NCI-H2081 (cell line): ENCODE data around the gene RPS2.
"Not testable (repeated sequence)": the region's sequence is repeated elsewhere in the genome, so short reads cannot be mapped to it uniquely, and the experiment has no call there.

Source experiments
- DNase-seq, 2 experiments: peaks; one replicate each; lab custom pipeline; 2025; lab: John Stamatoyannopoulos, UW

The RPS2 gene

DNA sequence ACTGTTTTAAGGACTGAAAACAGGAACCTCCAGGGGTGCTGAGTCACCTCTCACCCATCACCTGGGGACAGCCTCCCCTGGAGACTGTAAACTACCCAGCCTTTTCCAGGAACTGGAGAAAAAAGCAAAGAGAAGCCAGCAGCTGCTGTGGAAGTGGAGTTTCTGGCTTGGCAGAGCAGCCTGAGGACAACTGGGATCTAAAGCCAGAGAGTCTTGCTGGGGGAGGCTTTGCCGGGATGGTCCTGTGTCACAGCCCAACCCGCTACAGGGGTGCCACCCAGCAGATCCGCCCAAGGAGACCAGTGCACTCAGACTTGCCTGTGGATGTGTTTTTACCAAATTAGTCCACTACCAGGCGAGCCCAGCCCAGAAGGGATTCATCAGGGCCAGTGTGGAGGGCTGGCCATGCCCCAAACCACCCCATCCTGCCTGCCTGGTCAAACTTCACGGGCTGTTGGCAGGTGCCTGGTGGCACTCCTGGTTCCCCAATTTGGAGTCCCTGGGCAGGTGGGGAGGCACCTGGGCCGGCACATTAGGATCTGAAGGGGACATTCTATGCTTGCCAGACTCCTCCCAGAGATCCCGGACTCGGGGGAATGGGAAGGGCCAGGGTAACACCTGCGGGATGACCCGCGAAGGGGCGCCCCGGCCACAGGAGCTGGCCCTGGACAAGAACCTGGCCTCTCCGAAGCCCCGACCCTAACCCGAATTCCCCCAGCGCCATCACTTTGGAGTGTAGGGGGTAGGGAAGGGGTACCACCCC lies 22.4 kb downstream of the RPS2 start:
- no peak for DNase-seq

- no peak for DNase-seq
Measured at GRCh38 chr16:1941162-1942046, 23.2 kb downstream of the RPS2 start.

DNA sequence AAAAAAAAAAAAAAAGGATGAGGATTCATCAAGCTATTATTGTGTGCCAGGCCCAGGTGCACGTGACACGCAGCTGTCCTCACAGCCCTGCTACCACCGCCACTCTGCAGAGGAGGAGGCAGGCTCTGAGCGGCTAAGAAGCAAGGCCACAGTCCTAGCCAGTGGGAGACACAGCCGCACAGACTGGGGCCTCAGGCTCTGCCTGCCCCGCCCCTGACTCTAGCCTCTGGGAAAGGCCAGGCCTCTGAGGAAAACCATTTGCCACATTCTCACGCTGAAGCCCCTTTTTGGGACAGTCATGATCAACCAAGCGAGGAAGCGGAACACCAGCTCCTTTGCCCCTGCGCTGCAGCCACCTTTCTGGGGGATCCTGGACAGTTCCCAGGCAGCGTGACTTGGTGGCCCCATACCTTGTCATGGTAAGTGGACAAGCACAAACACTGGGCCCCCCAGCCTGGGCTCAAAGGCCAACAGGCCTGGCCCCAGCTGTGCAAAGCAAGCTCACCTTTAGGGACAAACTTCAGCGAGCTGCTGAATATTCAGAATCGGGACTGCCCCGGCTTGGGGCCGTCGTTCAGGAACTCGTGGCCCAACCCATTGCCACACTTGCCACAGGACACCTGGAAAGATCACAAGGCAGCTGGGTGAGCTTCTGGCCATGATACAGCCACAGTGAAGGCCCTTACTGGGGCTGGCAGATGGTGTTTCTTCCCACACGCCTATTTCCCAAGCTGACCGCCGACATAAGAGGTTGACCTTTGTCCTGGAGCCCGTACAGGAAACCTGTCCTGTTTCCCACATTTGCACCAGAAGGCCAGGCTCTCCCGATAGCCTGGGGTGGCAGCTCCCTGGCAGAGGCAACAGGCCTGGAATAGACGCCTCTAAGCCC lies 24.1 kb downstream of the RPS2 start:
- DNase-seq, result no peak

DNA sequence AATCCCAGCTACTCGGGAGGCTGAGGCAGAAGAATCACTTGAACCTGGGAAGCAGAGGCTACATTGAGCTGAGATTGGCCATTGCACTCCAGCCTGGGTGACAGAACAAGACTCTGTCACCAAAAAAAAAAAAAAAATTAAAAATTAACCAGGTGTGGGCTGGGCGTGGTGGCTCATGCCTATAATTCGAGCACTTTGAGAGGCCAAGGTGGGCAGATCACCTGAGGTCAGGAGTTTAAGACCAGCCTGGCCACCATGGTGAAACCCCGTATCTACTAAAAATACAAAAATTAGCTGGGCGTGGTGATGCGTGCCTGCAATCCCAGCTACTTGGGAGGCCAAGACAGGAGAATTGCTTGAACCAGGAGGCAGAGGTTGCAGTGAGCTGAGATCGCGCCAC lies 24.8 kb downstream of the RPS2 start:
- not testable (repeated sequence) for DNase-seq

GRCh38 chr16:1938910-1939309 lies 25.7 kb downstream of the RPS2 start:
- no peak for DNase-seq

DNA sequence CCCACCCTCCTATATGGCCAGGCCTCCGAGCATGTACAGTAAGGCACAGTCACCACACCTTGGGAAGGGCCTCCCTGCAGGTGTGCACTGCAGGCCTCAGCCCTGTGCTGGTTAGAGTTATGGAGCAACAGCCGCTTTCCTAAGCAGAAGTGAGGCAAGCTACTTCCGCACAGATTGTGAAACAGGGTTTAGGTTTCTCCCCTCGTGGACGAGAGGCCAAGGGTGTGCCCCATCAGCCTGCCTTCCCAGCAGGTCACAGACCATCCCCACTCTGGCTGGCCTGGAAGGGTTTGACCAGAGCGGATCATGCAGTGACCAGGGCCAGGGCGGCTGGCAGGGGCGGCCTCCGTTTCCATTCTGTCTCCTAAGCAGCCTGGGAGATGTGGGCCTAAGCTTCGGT lies 26.3 kb downstream of the RPS2 start:
- DNase-seq, result no peak

GRCh38 chr16:1936945-1937479 lies 27.6 kb downstream of the RPS2 start:
- no peak for DNase-seq

DNA sequence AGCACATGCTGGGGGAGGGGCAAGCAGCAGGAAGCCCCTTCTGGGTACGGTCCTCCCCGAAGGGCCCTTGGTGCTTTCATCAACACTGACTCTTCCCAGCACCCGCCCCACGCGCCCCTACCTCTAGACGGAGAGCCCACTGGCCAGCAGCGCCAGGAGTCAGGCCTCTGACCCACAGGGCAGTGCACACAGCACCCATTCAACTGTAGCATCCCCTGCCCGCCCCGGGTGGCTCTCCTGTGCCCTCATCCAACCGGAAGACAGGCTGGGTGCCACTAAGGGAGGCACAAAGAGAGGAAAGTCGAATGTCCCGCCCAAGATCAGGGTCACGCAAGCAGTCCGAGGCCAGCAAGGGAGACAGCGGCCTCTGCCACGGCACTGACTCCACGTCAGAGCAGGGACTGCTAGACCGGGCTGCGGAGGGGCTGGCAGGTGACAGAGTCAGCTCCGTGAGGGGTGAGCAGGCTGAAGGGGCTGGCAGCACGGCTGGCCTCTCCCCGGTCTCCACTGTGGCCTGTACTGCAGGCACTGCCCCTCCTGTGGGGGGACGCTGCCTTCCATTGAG lies 31.4 kb downstream of the RPS2 start:
- DNase-seq, result no peak

DNA sequence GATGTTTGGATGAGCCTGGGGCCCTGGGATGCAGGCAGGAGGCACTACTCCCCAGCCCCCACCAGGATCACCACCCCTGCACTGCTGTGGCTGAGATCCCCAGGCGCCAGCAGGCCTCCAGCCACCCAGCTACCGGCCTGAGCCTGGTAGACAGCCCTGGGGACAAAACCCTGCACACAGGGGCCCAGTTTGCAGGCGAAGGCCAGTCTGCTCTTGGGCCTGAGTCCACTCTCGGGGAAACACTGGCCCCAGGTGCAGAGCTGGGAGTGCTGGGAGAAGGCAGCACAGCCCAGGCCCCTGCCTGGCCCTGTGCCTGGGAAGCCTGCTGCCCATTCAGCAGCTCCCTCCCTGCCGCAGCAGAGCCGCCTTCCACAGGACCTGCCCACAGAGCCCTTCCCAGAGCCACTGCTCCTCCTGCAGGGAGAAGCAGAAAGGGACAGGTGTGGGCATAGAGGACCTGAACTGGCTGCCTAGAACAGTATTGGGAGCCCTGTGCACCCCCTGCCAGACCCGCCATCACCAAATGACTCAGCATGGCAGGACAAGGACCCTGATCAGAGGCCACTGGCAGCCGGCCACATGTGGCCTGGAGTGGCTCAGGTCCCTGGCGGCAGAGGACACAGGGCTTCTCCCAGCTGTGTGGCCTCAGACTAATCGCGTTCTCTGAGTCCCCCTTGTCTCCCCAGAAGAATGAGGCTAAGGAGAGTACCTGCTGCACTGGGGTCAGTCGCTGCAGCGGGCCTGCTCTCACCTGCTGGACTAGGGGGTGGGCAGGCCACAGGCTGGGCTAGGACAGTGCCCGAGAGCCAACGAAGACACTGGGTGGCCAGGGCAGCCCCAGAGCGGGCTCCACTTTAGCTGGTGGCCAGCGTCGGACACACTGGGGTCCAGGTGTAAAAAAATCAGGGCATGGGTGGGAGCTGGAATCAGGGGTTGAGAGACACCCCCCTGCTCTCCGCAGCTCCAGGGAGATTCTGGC lies 32.3 kb downstream of the RPS2 start:
- no peak for DNase-seq

- no peak for DNase-seq
Measured at GRCh38 chr16:1930338-1930720, 34.3 kb downstream of the RPS2 start.

- DNase-seq, result peak; percentile 80 to 84
Measured at GRCh38 chr16:1929578-1930337, 34.9 kb downstream of the RPS2 start.

DNA sequence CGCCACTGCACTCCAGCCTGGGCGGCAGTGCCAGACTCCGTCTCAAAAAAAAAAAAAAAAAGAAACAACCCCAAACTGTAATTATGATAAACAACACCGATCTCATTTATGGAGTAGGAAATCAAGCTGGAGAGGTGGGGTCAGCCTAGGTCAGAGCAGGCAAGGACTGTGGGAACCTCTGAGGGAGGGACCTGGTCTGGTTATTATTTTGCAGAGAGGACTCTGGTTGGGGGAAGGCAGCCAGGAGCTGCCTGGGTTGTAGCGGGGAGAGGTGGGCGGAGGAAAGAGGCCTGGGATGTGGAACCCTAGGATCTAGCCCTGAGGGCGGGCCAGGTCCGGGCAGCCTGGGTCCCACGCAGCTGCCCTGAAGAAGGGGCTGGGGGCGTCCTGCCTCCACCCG lies 35.5 kb downstream of the RPS2 start:
- peak in 1 of 2 experiments; percentile 27 for DNase-seq

DNA sequence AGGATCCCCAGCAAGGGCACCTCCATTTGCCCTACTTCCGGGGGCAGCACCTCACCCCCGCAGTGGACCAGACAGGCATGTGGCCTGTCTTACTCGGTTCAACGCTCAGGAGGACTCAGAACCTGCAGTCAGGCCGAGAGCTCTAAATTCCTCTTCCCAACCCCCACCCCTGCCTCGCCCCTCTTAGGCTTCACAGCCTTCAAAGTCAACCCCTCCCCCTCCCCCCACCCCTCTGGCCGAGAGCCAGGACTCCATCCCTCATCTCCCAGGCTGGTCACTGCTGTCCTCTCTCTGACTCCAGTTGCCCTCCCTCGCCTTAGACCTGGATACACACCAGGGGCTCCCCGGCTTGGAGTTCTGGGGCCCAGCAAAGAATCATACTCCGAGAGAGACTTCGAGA lies 38.4 kb downstream of the RPS2 start:
- DNase-seq, result no peak

DNA sequence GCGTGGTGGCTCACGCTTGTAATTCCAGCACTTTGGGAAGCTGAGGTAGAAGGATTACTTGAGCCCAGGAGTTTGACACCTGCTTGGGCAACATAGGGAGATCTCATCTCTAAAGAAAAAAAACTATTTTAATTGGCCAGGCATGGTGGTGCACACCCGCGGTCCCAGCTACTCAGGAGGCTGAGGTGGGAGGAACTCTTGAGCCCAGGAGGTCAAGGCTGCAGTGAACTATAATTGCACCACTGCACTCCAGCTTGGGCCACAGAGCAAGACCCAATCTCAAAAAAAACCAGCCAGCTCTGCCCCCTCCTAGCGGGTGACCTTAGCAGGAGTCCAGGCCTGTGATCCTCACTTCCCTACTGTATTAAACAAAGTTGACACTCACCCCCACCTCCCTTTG lies 40.5 kb downstream of the RPS2 start:
- DNase-seq, result no peak

GRCh38 chr16:1923299-1924034 lies 41.2 kb downstream of the RPS2 start:
- no peak for DNase-seq

DNA sequence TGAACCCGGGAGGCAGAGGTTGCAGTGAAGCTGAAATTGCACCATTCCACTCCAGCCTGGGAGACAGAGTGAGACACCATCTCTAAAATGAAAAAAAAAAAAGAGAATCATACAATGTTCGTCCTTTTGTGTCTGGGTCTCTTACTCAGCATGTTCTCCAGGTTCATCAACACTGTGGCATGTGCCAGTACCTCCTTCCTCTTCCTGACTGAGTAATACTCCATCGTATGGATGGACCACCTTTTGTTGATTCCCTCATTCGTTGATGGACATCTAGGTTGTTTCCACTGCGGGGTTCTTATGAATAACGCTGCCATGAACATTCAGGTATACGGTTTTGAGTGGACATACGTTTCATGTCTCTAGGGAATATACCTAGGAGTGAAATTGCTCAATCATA lies 42.3 kb downstream of the RPS2 start:
- no peak for DNase-seq

DNA sequence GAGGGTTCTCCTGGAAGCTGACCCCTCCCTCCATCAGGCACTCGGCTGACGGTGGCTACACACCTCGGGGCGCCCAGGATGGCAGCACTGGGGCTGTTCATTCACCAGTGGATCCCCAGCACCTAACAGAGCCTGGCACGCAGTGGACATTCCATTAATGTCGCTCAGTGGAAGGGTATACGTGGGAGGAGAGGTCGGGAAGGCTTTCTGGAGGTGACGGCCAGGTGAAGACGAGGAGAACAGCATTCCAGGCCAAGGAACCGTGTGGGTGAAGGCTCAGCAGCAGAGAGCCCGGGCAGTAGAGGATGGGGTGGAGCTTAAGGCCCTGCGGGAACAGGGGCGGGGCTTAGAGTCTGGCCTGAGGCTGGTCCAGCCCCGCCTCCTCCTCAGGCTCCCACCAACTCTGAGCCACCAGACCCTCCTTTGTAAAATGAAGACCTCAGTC lies 43.9 kb downstream of the RPS2 start:
- no peak for DNase-seq

DNA sequence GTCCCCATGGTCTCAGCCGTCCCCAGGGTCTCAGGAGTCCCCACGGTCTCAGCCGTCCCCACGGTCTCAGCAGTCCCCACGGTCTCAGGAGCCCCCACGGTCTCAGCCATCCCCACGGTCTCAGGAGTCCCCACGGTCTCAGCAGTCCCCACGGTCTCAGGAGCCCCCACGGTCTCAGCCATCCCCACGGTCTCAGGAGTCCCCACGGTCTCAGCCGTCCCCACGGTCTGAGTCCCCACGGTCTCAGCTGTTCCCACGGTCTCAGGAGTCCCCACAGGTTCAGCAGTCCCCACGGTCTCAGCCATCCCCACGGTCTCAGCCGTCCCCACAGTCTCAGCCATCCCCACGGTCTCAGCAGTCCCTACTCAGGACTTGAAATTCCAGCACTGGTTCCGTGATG lies 44.5 kb downstream of the RPS2 start:
- DNase-seq, result not testable (repeated sequence)
